Upper lobe of left lung (tissue), 6 donors: ENCODE results near the gene PHYHIPL. TPM values are rescaled to one million over a fixed set of nuclear protein-coding genes. Genes with fewer than 3 reads are reported as not detected.

Experiments
- ATAC-seq, 2 donors: fragments of 200-7000 bp; cut with Tn5 transposase; one replicate each; pipeline ENCODE4 v1.9.1; 2022; ENCODE audit warnings: mild to moderate bottlenecking in 2 of 2, moderate library complexity in 2 of 2; ENCODE audit not compliant: low FRiP score in 2 of 2
- DNase-seq, 2 donors: peaks; one replicate each; pipeline ENCODE4 v3.0.0-alpha.2; 2019 to 2020
- H3K27ac ChIP-seq, 4 donors: fragments of 200-600 bp; sonication (generic); one replicate each; pipeline ENCODE4 v1.5.1; 2016 to 2019
- H3K27me3 ChIP-seq, 4 donors: fragments of 200-600 bp; sonication (generic); one replicate each; pipeline ENCODE4 v1.5.1; 2017 to 2019
- H3K36me3 ChIP-seq, 4 donors: fragments of 200-600 bp; sonication (generic); one replicate each; pipeline ENCODE4 v1.5.1; 2016 to 2019
- H3K4me1 ChIP-seq, 4 donors: fragments of 200-600 bp; sonication (generic); one replicate each; pipeline ENCODE4 v1.5.1; 2018 to 2019
- H3K4me3 ChIP-seq, 4 donors: fragments of 200-600 bp; sonication (generic); one replicate each; pipeline ENCODE4 v1.5.1; 2017 to 2019; ENCODE audit warnings: mild to moderate bottlenecking in 2 of 4, moderate library complexity in 1 of 4
- H3K9me3 ChIP-seq, 4 donors: fragments of 200-600 bp; sonication (generic); one replicate each; pipeline ENCODE4 v1.5.1; 2018 to 2019
- CTCF ChIP-seq, 6 experiments: fragments of 450-650 bp in 4 of 6; fragments of 200-600 bp in 2 of 6; sonication (generic) in 2 of 6; IDR thresholded peaks; one replicate each; pipeline ENCODE4 v1.5.1; 2016 to 2019; ENCODE audit warnings: antibody characterized with exemption in 6 of 6
- EP300 ChIP-seq, 4 donors: sonication (generic); formaldehyde crosslinking; IDR thresholded peaks; one replicate each; pipeline ENCODE4 v1.5.1; 2017; ENCODE audit warnings: antibody characterized with exemption in 4 of 4, control low read depth in 2 of 4
- POLR2A ChIP-seq, 4 donors: fragments of 450-650 bp; IDR thresholded peaks; one replicate each; pipeline ENCODE4 v1.5.1; 2016 to 2017; ENCODE audit warnings: antibody characterized with exemption in 4 of 4, mild to moderate bottlenecking in 2 of 4
- POLR2AphosphoS5 ChIP-seq, 2 donors: sonication (generic); formaldehyde crosslinking; IDR thresholded peaks; one replicate each; pipeline ENCODE4 v1.5.1; 2017; ENCODE audit warnings: antibody characterized with exemption in 2 of 2
- WGBS, 2 donors: methylation state at CpG; one replicate each; pipeline ENCODE4 v1.1.5; 2017 to 2018; 5-methylcytosine and 5-hydroxymethylcytosine counted together
- total RNA-seq, 6 donors: library from RNA; depleted of rRNA in 4 of 6; stranded (reverse); fragments of >200 nt in 4 of 6; gene quantifications; one replicate each; pipeline versions ENCODE4 v1.1.0 to v1.2.1, GENCODE V29; 2016 to 2021
- donor health status: DM: no; HTN: no; CAD: no; lungs with moderate emphysema.
- donor health status: DM: no; HTN: yes; CAD: no; lungs with severe emphysema.

The PHYHIPL gene
- total RNA-seq, 6 donors from 2014 or later = 0.06 to 0.30 TPM; not detected in 4

GRCh38 chr10:59175538-59176240 is 754 bp upstream of the PHYHIPL start:
- Histone ChIP-seq H3K36me3 (no peaks in the 10 kb centered on the region), H3K4me1 (peaks cover 4 to 14% (median 11%) of the 10 kb centered on the region in 4 donors), H3K9me3 (no peaks in the 10 kb centered on the region), H3K27me3 (peaks cover 0 to 14% (median 6%) of the 10 kb centered on the region in 4 donors), H3K27ac (no peak overlapping the region), H3K4me3 (peak overlapping the region in 3 of 4 donors; percentile 24 to 38 (median 33))
- peak in 1 of 2 donors; percentile 40 for ATAC-seq
- TF ChIP-seq CTCF (IDR thresholded peaks at IDR 0.05) = no peak
- no peak for TF ChIP-seq EP300 (IDR thresholded peaks at IDR 0.05)
- TF ChIP-seq POLR2AphosphoS5 (IDR thresholded peaks at IDR 0.05) = no peak
- no peak for TF ChIP-seq POLR2A (IDR thresholded peaks at IDR 0.05)
- no peak for DNase-seq
- 15 to 16% methylated on average over 20 to 25 of the region's 26 CpGs for WGBS, 2 donors

- Histone ChIP-seq H3K4me1 (peaks cover 4 to 14% (median 11%) of the 10 kb centered on the region in 4 donors), H3K4me3 (peak overlapping the region in 3 of 4 donors; percentile 24 to 38 (median 33)), H3K27me3 (peaks cover 0 to 14% (median 6%) of the 10 kb centered on the region in 4 donors), H3K36me3 (no peaks in the 10 kb centered on the region), H3K9me3 (no peaks in the 10 kb centered on the region), H3K27ac (no peak overlapping the region)
- WGBS, 2 donors = 14% methylated on average over 24 to 41 of the region's 41 CpGs
- DNase-seq (no peak), ATAC-seq (peak in 1 of 2 donors; percentile 76)
- no peak for TF ChIP-seq POLR2AphosphoS5 (IDR thresholded peaks at IDR 0.05)
- TF ChIP-seq POLR2A (IDR thresholded peaks at IDR 0.05) = no peak
- TF ChIP-seq CTCF (IDR thresholded peaks at IDR 0.05) = no peak
- no peak for TF ChIP-seq EP300 (IDR thresholded peaks at IDR 0.05)
Observed at GRCh38 chr10:59177031-59177797, 771 bp downstream of the PHYHIPL start.

GRCh38 chr10:59177836-59178235 is 1.4 kb downstream of the PHYHIPL start:
- H3K9me3 ChIP-seq = no peaks in the 10 kb centered on the region
- DNase-seq (no peak), ATAC-seq (no peak)
- H3K4me1 ChIP-seq = peaks cover 4 to 14% (median 11%) of the 10 kb centered on the region in 4 donors
- H3K27ac ChIP-seq = no peak overlapping the region
- no peak overlapping the region for H3K4me3 ChIP-seq
- peaks cover 0 to 14% (median 6%) of the 10 kb centered on the region in 4 donors for H3K27me3 ChIP-seq
- TF ChIP-seq EP300 (IDR thresholded peaks at IDR 0.05) (no peak), POLR2AphosphoS5 (IDR thresholded peaks at IDR 0.05) (no peak)
- no peaks in the 10 kb centered on the region for H3K36me3 ChIP-seq
- 76 to 83% methylated on average over 5 of the region's 5 CpGs for WGBS, 2 donors

GRCh38 chr10:59179068-59179467 is 2.6 kb downstream of the PHYHIPL start:
- Histone ChIP-seq H3K27ac (no peak overlapping the region), H3K27me3 (peaks cover 0 to 14% (median 6%) of the 10 kb centered on the region in 4 donors), H3K4me1 (peaks cover 4 to 14% (median 11%) of the 10 kb centered on the region in 4 donors), H3K9me3 (no peaks in the 10 kb centered on the region), H3K4me3 (no peak overlapping the region), H3K36me3 (no peaks in the 10 kb centered on the region)
- 60 to 67% methylated on average over 2 of the region's 2 CpGs for WGBS, 2 donors
- ATAC-seq = no peak
- no peak for DNase-seq
- no peak for TF ChIP-seq EP300 (IDR thresholded peaks at IDR 0.05)
- TF ChIP-seq POLR2AphosphoS5 (IDR thresholded peaks at IDR 0.05) = no peak
- no peak for TF ChIP-seq POLR2A (IDR thresholded peaks at IDR 0.05)
- no peak for TF ChIP-seq CTCF (IDR thresholded peaks at IDR 0.05)

- H3K4me3 ChIP-seq = no peak overlapping the region
- ATAC-seq (no peak), DNase-seq (no peak)
- no peak overlapping the region for H3K27ac ChIP-seq
- H3K27me3 ChIP-seq = peaks cover 0 to 14% (median 5%) of the 10 kb centered on the region in 4 donors
- H3K4me1 ChIP-seq = peaks cover 4 to 14% (median 10%) of the 10 kb centered on the region in 4 donors
- no peaks in the 10 kb centered on the region for H3K9me3 ChIP-seq
- 85 to 89% methylated on average over 3 of the region's 3 CpGs for WGBS, 2 donors
- no peaks in the 10 kb centered on the region for H3K36me3 ChIP-seq
- TF ChIP-seq POLR2AphosphoS5 (IDR thresholded peaks at IDR 0.05) = no peak
- TF ChIP-seq POLR2A (IDR thresholded peaks at IDR 0.05) = no peak
- no peak for TF ChIP-seq CTCF (IDR thresholded peaks at IDR 0.05)
- TF ChIP-seq EP300 (IDR thresholded peaks at IDR 0.05) = no peak
Observed at GRCh38 chr10:59180689-59181270, 4.3 kb downstream of the PHYHIPL start.
